ENCODE results near the gene PPARG.
"Not testable (repeated sequence)": the region's sequence is repeated elsewhere in the genome, so short reads cannot be mapped to it uniquely, and the experiment has no call there.

PPARG gene

DNA sequence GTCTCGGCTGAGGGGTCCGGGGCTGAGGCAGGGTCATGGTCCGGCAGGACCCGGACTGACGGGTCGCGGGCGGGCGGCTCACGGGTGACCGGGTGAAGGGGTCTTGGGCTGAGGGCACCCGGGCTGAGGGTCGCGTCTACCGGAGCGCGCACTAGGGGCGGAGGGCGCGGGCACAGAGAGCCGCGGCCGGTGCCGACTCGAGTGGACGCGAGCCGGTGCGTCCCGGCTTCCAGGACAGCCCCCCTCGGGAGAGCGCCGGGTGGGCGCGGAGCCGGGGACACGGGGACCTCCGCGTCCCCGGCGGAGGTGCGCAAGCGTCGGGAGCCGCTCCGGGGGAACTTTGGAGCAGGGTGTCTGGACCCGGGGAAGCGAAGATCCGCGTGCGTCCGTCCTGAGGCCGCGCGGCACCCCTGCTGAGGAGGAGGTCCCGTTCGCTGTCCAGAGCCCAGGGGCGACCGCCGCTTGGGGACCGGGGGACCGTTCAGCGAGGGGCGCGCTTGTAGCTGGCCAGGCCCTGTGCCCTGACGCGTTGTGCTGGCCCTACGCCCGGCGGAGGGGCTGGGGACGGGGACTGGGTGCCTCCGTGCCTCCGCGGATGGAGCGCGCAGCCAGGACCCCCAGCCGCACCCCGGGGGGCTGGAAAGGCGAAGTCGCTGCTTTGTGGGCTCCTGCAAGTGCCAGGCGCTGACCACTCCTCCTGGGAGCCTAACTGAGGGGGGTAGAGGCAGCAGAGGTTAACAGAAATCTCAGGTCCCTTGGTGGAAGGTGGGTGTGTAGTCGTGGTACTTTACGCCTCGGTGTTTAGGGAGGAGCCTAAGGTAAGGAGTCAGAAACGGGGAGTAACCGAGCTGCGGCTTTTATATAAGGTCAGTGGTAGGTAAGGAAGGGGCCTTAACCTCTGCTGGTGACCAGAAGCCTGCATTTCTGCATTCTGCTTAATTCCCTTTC, at the start of gene PPARG:
TSS of gene PPARG (plus strand) at position 889 of the 948 bp plus-strand sequence. CDS start 90,642 bp downstream, outside the sequence.
- in situ Hi-C loops (cut with HindIII; ENCODE audit: low sequenced_read_pairs) = no loop called here

DNA sequence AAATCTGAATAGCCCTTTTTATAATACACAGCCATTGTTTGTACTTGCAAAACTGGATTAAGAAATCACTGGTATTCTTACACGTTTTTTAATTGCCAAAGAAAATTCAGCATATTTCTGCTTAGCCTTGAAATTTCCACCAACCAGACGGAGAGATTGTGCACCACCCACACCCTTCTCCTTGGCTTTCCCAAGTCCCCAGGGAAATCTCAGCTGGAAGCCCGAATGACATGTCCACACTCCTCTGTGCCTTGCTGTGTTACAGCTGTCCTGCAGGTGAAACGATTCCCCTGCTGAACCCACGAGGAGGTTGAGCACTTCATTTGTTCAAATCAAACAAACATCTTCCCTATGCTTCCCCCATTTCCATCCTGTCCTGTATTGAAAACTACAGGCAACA, 49.6 kb upstream of the PPARG start:
- in situ Hi-C loops (cut with HindIII; ENCODE audit: low sequenced_read_pairs) = loop anchor here (5.0 kb wide), 2 partner anchors 57 to 58 kb away; no protein-coding TSS in a partner anchor

GRCh38 chr3:12242772-12243171, 46.1 kb upstream of the PPARG start:
- in situ Hi-C loops (cut with HindIII; ENCODE audit: low sequenced_read_pairs) = no loop called here

- in situ Hi-C loops (cut with HindIII; ENCODE audit: low sequenced_read_pairs) = no loop called here
Measured at GRCh38 chr3:12246497-12247163, 42.2 kb upstream of the PPARG start.

- in situ Hi-C loops (cut with HindIII; ENCODE audit: low sequenced_read_pairs) = no loop called here
Measured at GRCh38 chr3:12247411-12247810, 41.5 kb upstream of the PPARG start.

- in situ Hi-C loops (cut with HindIII; ENCODE audit: low sequenced_read_pairs) = no loop called here
Measured at GRCh38 chr3:12249519-12249918, 39.4 kb upstream of the PPARG start.

DNA sequence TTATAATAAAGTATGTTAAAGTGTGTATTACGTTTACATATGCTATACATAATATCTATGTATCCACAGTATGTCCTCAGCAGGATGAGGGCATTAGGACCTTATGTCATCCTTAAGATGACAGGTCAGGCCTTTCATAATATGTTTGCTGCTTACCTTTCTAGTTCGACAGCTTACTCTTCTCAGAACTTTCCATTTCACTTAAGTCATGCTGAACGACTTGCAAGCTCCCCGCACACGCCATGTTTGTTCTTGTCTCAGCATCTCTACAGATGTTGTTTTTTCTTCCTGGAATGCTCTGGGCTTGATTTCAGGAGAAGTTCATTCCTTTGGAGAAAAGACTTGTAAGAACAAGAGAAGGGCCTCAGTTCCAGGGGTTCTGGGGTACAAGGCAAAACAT, 36.0 kb upstream of the PPARG start:
- in situ Hi-C loops (cut with HindIII; ENCODE audit: low sequenced_read_pairs) = no loop called here

DNA sequence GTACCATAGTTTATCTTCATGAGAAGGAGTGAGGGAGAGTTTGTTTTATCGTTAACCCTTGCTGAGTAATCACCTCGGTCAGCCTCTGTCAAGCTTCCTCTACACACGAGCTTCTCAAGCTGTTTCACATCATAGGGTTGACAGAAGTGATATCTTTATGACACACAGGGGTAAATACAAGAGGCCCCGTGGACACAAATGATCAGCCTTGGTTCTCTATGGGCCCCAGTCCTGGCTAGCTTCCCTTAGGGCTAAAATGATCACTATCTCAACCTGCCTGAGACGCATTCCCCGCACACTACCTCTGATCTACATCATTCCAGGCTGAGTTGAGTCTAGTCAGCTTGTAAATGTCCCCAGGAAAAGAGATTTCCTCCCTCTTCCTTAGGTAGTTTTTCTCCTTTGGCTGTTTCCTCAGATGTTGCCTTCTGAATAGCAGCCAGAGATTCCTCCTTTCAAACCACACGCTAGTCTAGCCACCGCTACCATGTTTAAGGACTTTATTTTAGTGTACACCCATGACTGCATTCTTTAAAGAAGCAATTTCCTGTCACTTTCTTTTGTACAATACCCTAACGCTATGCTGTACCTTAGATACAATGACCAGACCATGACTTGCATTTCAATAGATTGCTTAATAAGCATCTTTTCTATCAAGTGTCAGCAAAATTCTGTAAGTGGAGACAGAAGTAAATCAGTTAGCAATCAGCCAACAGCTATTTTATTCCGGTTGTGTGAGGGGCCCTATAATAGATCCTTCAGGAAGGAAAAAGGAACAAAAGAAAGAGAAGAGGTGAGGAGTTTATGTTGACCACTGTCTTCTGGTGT, 35.1 kb upstream of the PPARG start:
- in situ Hi-C loops (cut with HindIII; ENCODE audit: low sequenced_read_pairs) = no loop called here

GRCh38 chr3:12255393-12255792, 33.5 kb upstream of the PPARG start:
- in situ Hi-C loops (cut with HindIII; ENCODE audit: low sequenced_read_pairs) = no loop called here

DNA sequence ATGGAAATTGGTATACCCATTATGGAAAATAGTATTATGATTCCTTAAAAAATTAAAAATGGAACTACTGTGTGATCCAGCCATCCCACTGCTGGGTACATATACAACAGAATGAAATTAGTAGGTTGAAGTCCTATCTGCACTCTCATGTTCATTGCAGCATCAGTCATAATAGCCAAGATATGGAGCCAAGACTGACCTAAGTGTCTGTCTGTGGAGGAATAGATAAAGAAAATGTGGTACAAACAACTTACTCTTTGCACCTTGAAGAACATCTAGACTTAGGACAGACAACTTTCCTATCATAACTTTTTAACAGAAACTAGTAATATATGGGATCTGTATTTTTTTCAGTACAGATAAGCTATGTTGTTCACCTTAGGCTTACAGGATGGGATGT, 30.0 kb upstream of the PPARG start:
- in situ Hi-C loops (cut with HindIII; ENCODE audit: low sequenced_read_pairs) = no loop called here

DNA sequence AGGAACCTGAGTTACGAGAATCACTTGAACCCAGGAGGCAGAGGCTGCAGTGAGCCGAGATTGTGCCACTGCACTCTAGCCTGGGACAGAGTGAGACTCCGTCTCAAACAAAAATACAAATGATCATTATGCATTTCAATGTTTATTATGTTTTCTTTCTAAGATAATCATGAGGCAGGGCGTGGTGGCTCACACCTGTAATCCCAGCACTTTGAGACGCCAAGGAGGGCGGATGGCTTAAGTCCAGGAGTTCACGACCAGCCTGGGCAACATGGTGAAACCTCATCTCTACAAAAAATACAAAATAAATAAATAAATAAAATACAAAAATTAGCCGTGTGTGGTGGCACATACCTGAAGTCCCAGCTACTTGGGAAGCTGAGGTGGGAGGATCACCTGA, 26.7 kb upstream of the PPARG start:
- in situ Hi-C loops (cut with HindIII; ENCODE audit: low sequenced_read_pairs) = not testable (repeated sequence)

GRCh38 chr3:12265508-12265907, 23.4 kb upstream of the PPARG start:
- in situ Hi-C loops (cut with HindIII; ENCODE audit: low sequenced_read_pairs) = no loop called here

- in situ Hi-C loops (cut with HindIII; ENCODE audit: low sequenced_read_pairs) = no loop called here
Measured at GRCh38 chr3:12266038-12266437, 22.8 kb upstream of the PPARG start.

- in situ Hi-C loops (cut with HindIII; ENCODE audit: low sequenced_read_pairs) = no loop called here
Measured at GRCh38 chr3:12267376-12268030, 21.4 kb upstream of the PPARG start.

DNA sequence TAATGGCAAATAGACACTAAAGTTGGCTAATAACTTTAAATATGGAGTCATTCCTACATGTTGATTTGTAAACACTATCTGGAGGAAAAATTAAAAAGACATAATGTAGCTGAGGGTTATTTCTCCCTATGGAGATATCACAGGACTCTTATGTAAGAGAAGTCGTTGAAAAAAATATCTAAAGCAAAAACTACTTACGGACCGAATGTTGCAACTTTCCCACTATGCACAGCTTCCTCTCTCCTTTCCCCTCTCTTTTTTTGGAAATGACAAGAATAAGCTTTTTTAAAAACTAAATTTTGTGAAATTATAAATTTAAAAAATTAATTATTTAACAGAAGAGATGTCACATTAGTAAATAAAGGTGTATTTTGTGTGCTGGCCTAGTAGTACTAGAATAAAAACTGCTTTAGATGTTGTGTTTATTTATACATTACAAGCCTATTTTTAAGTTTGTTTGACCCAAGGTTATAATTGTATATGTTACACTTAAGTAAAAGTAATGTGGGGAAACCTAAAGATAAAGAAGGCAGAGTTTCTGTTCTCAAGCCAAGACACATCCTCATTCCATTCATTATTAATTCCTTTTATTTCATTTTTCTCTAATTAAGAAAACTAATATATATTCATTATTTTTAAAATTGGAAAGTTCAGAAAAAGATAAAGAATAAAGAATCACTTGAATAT, 20.7 kb upstream of the PPARG start:
- in situ Hi-C loops (cut with HindIII; ENCODE audit: low sequenced_read_pairs) = no loop called here

DNA sequence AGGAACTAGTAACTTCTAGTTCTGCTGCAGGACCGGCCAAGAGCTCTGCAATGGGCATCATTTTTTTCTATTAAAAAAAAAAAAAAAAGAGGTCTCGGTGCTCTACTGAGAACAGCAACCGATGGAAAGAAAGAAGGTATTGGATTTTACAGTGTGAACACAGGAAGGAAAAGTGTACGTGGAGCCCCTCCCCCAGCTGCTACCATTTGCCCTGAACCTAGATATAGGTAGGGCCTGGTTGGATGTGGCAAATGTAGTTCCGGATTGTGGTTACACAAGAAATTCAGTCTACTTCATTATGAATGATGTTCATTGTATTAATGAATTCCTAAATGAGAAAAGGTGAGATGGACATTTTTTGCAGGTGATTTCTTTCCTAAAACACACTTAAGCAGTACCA, 17.9 kb upstream of the PPARG start:
- in situ Hi-C loops (cut with HindIII; ENCODE audit: low sequenced_read_pairs) = no loop called here

GRCh38 chr3:12273045-12273695, 15.7 kb upstream of the PPARG start:
- in situ Hi-C loops (cut with HindIII; ENCODE audit: low sequenced_read_pairs) = no loop called here

DNA sequence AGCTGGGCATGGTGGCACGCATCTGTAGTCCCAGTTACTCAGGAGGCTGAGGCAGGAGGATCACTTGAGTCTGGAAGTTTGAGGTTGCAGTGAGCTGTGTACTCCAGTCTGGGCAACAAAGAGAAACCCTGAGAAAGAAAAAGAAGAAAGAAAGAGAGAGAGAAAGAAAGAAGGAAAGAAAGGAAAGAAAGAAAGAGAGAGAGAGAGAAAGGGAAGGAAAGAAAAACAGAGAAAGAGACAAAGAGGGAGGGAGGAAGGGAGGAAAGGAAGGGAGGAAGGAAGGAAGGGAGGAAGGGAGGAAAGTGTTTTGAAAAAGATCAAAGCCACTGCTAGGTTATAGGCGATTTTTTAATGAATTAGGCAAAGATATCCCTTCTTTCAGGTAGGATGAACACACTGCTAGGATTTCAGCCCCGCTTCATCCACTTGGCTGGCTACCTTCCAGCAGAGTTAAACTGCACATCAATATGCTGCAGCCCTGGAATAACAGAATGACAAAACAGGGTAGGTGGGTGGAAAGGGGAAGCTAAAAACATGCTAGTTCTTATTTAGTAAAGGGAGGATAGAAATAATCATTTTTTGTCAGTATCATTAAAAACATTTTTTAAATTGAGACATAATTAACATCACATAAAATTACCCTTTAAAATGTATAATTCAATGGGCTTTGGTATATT, 12.8 kb upstream of the PPARG start:
- in situ Hi-C loops (cut with HindIII; ENCODE audit: low sequenced_read_pairs) = no loop called here

DNA sequence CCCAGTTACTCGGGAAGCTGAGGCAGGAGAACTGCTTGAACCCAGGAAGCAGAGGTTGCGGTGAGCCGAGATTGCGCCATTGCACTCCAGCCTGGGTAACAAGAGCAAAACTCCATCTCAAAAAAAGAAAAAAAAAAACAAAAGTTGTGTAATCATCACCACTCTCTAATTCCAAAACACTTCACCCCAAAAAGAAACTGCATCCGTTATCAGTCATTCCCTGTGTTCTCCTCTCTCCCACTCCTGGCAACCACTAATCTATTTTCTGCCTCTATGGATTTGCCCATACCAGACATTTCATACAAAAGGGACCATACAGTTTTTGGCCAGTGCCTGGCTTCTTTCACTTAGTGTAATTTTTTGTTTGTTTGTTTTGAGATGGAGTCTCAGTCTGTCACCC, 12.0 kb upstream of the PPARG start:
- in situ Hi-C loops (cut with HindIII; ENCODE audit: low sequenced_read_pairs) = not testable (repeated sequence)

Measured in endothelial cell of hepatic sinusoid (primary cell).